Epidermal melanocyte (primary cell): ENCODE data around the gene KDF1.
"Not testable (repeated sequence)": the region's sequence is repeated elsewhere in the genome, so short reads cannot be mapped to it uniquely, and the experiment has no call there.

Experiments
- DNase-seq: peaks from one replicate; pipeline ENCODE4 v3.0.0; 2011; ENCODE audit warnings: low spot score; ENCODE audit not compliant: insufficient read length

Gene KDF1

DNA sequence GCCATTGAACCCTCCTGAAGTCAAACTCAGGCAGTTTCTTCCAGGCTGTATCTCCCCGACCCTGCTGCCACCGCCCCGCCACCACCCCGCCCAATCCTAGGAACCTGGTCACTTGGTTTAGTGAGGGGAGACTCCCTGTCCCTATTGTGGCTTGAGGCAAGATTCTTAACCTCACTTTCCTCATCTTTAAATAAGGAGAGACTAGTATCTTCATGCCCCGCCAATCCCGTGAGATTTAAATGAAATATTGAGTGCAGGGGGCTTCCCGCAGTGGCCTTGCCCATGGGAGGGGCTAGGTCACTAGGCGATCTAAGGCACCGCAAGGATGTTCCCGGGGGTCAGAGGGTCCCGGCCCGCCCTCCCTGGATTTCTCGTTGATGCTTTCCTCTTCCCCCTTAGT, 998 bp downstream of the KDF1 start:
- DNase-seq = no peak

DNA sequence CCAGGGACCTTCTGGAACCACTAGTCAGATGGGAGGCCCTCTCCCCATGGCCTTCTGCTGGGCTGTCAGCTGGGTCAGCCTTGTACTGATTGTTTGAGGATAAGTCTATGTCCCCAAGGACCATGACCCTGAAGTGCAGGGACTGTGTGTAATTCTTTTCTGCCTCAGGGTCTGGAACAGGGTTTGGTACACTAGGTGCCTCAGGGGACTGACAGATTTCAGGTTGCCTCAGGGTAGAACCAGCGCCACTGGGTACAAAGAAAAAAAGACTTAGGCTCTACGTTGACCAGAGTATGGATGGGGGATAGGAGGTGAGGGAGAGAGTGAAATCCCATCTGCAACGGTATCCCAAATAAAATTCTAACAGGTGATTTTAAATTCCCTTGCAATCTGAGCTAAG, 3.0 kb downstream of the KDF1 start:
- no peak for DNase-seq

DNA sequence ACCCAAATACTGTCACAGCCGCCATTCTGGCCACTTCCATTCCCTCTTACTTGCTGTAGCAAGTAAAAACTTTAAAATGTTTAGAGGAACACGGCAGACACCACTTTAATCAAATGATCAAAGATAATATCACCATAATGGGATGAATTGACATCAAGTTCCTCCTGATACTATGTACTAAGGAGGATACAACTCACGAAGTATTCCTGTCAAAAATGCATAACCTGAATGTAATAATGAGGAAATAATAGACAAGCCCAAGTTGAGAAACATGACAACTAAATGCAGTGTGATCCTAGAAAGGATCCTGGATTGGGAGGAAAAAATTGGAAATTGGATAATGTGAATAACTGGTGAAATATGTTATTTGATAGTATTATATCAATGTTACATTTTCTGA, 3.9 kb downstream of the KDF1 start:
- DNase-seq = no peak

DNA sequence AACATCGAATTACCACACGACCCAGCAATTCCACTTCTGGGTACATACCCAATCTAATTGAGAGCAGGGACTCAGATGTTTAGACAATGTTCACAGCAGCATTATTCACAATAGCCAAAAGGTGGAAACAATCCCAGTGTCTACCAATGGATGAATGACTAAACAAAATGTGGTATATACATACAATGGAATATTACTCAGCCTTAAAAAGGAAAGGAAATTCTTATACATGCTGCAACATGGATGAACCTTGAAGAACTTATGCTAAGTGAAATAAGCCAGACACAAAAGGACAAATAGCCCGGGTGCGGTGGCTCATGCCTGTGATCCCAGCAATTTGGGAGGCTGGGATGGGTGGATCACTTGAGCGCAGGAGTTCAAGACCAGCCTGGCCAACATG, 6.9 kb downstream of the KDF1 start:
- no peak for DNase-seq

DNA sequence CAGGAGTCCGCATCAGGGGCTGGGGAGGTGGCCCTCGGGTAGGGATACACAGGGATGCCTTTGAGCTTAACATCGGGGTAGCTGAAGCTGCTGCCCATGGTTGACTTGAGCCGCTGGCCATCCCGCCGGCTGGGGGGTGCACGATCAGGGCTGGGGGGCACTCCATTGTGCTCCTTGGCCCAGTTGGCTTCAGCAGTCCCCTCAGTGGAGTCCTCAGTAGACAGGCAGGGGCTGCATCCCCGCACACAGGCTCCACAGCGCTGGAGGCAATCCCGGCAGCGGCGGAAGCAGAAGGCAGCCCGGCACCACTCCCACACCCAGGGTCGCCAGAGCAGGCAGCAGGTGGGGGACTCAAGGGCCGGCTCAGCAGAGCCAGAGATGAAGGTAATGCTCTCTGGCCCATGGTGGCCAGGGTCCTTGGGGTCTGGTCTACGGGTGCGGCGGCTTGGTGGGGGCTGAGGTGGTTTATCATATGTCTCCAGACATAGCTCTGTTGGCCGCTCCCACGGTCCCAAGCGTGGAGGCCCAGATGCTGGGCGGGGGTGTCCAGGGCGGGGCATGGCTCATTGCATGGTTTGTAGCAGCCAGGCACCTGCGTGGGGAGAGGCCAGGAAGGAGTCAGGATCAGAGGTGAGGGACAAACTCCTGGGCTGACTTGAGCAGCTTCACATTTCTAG, 8.3 kb downstream of the KDF1 start:
- DNase-seq = no peak

DNA sequence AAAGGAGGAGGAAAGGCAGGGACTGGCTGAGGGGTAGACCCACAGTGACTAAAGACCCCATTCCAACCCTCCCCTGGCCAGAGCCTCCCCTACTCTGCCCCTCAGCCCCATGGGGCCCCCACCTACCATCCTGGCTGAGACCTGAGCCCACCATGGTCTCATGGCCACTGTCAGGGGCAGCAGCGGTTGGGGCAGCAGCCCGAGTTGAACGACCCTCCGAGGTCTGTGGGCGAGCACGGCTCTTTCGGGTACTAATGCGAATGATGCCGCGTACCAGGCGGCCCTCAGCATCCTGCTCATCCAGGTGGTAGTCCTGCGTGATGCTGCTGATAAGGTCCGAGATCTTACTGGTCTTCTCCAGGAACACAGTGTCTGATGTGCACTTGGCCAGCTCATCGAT, 9.1 kb downstream of the KDF1 start:
- DNase-seq = no peak

DNA sequence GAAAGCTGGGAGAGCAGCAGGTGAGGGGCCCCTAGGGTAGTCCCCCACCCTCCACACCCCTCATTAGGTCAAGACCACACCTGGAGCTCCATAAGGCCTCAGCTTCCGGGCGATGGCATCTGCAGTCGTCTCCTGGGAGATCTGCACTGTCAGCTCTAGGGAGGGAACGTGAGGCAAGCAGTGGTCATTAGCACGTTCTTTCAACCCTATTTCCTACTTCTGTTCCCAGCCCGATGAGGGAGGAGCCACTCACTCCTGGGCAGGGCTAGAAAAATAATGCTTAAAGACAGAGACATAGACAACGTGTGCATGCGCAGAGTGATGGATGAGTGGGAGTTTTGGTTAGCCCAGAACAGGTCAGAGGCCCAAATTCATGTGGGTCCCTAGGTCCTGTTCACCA, 9.7 kb downstream of the KDF1 start:
- no peak for DNase-seq

DNA sequence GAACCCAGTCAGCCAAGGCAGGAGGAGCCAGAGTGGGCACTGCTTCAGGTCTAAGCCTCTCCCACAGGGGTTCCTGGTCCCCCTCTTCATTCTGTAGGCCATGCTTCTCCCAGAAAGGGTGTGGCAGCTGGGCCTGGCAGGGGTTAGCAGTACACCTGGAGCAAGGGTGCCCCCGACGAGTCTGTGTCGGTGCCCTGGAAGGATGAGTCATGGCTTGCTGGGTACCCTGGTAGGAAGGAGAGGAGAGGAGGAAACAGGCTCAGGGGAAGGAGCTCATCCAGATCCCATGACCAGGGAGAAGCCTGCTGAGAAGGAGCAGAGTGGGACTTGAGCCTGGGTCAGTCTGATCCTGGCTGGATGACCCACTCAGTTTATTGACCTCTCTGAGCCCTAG, 10.3 kb downstream of the KDF1 start:
- no peak for DNase-seq

DNA sequence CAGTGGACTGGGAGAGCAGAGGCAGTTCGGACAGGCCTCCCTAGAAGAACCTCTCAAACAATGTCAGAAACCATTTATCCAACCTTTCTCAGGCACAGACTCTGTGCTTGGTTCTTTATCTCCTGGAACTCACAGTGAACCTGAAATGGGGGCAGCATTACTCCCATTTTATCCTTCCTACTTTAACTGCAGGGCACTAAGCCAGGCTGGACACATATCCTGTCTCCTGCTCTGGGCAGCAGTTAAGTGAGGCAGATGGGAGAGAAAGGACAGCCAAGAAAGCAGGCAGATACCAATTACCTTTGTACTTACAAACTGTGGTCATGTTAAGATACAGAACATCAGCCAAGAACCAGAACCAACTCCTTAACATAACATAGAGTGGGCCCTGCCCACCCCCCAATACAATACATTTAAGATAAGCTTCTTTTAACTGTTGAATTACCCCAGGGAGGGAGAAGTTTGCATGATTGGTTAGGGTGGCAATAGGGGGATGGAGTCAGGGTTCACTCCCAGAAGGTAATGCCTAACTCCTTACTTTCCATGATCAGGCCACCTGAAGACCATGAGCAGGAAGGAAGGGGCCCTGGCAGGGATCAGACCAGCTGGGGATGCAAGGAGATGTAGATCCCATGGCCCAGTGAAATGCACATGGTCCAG, 10.9 kb downstream of the KDF1 start:
- DNase-seq = no peak

DNA sequence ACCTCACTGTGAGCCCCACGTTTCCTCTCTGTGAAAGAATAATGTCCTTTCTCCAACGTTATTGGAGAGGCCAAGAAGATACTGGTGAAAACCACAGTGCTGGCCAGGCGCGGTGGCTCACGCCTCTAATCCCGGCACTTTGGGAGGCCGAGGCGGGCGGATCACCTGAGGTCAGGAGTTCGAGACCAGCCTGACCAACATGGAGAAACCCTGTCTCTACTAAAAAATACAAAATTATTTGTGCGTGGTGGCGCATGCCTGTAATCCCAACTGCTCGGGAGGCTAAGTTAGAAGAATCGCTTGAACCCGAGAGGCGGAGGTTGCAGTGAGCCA, 11.6 kb downstream of the KDF1 start:
- not testable (repeated sequence) for DNase-seq

DNA sequence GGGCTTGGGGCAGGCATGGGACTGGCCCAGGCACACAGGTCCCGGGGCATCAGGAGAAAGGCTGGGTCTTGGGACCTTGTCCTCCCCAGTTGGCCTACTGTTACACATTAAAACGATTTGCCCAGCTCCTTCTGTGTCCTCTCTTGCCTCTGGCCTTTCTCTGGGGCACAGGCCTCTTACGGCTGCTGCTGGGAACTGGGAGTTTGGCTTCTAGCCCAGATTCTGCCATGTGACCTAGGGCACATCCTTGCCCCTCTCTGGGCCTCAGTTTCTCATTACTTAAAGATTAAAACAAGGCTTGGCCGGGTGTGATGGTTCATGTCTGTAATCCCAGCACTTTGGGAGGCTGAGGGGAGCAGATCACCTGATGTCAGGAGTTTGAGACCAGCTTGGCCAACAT, 14.0 kb downstream of the KDF1 start:
- no peak for DNase-seq

DNA sequence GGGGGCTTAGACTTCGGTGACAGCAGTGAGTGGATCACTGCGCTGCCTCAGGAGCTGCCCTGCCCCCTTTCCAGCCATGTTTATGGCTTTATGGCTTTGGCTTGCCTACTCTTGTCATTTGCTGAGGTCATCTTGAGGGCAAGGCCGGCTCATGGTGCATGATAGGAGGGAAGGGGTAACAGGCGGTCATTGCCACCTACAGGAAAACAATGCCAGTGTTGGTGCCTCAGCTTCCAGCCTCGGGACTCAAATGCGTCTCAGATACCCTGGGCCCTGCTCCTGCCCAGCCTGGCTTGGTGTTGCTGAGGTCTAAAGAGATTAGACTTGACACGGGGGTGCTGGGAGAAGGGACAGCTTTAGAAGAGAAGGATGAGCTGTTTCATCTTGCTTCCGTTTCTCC, 14.5 kb downstream of the KDF1 start:
- DNase-seq = no peak

DNA sequence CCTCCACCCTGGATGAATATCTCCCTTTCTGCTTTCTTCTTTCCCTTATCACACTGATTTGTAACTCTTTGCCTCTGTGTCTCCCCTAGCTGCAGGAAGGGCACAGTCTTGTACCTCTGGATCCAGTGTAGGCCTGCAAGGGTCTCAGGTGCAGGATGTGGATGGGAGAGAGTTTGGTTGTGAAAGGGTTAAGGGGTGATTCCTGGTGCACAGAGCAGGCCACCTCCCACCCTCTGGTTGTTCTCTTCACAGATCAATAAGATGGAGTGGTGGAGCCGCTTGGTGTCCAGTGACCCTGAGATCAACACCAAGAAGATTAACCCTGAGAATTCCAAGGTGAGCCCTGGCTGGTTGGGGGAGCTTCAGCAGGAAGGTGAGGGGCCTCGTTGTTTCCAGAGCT, 15.1 kb downstream of the KDF1 start:
- no peak for DNase-seq

DNA sequence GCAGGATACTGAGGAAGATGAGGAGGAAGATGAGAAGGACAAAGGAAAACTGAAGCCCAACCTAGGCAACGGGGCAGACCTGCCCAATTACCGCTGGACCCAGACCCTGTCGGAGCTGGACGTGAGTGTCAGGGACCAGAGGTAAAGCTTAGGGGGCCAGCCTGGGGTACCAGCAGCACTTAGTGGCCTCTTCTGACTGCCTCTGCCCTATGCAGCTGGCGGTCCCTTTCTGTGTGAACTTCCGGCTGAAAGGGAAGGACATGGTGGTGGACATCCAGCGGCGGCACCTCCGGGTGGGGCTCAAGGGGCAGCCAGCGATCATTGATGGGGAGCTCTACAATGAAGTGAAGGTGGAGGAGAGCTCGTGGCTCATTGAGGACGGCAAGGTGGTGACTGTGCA, 17.6 kb downstream of the KDF1 start:
- DNase-seq = no peak

DNA sequence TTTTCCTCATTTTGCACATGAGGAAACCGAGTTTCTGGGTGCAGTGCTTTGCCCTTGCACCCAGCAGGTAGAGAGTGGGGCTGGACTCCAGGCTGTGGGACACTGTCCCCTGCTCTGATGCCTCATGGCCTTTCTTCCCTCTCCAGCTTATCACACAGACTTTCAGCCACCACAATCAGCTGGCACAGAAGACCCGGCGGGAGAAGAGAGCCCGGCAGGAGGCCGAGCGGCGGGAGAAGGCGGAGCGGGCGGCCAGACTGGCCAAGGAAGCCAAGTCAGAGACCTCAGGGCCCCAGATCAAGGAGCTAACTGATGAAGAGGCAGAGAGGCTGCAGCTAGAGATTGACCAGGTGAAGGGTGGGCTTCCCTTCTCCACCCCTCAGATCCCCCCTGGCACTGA, 19.0 kb downstream of the KDF1 start:
- DNase-seq = no peak

DNA sequence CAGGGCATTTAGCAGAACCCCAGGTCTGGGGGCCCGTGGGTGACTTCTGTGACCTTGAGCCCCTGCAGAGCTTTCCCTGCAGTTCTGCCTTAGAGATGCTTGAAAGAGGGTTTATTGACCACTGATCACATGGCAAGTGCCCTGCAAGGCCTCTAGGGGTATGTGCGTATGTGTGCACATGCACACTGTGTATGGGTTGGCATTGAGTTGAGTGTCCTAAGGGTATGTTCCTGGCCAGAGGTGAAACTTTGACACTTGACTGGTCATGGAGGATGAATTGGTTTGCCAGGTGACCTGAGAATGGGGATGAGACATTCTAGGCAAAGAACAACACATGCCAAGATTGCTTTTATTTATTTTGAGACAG, 21.6 kb downstream of the KDF1 start:
- DNase-seq = no peak

DNA sequence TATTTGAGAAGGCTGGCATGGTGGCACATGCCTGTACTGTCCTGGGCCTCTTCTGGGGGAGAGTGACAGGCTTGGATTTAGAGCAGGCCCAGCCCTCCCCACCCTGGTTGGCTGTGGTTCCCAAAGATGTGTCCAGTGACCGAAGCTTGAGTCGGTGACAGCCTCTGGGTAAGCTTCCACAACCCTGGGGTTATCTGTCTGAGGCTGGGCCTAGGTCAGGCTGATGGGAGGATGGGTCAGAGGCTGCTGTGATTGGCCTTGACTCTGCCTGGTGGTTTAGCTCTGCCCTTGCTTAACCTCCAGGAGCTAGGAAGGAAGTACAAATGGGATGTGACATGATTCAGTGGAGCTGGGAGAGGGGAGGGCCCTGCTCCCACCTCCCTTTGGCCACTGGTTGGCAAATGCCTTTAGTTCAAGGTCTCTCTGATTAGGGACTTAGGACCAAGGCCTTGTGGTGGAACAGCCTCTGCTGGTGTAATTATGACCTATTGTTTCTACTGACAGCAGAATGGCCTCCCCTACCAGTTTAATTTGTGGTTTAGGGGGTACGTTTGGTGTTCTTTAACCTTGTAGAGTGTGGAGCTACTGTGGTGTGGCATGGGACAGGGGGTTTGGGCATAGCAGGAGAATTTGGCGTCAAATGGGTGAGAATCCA, 22.1 kb downstream of the KDF1 start:
- DNase-seq = no peak

DNA sequence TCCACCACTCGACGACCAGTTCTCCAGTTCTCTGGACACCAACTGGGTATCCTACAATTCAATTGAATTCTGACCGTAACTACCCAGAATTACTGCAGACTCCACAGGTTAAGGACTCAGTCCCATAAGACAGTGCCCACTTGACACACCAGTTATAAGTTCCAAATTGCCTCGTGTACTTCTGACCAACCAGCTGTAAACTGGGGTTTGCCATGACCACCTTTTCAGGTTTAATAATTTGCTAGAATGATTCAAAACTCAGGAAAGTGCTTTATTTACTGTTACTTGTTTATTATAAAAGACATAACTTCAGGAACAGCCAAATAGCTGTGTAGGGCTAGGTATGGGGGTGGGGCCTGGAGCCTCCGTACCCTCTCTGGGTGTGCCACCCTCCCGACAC, 23.4 kb downstream of the KDF1 start:
- no peak for DNase-seq

DNA sequence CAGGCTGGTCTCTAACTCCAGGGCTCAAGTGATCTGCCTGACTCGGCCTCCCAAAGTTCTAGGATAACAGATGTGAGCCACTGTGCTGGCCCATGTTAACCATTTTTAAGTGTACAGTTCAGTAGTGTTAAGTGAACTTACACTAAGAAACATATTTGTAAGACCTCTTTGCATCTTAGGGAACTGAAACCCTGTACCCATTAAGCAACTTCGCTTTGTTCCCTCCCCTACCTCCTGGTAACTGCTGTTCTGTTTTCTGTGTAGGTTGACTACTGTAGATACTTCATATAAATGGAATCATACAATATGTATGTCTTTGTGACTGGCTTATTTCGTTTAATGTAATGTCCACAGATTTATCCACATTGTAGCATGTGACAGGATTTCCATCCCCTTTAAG, 27.7 kb downstream of the KDF1 start:
- DNase-seq = no peak

DNA sequence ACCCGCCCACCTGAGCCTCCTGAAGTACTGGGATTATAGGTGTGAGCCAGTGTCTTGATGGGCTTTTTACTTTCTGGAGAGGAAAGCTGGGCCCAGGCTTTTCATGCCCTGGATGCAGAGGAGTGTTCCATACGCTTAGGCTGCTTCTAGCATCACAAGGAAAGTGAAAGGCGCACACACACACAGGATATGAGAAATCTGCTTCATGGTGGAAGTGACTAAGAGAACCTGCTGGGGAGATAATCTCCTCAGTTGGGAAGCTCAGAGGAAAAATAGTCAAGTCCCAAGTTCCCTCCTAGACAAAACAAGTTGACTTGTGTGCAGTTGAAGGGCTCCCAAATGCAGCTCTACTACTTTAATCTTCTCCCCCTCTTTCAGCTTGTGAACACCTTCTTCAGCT, 36.6 kb downstream of the KDF1 start:
- DNase-seq = no peak

DNA sequence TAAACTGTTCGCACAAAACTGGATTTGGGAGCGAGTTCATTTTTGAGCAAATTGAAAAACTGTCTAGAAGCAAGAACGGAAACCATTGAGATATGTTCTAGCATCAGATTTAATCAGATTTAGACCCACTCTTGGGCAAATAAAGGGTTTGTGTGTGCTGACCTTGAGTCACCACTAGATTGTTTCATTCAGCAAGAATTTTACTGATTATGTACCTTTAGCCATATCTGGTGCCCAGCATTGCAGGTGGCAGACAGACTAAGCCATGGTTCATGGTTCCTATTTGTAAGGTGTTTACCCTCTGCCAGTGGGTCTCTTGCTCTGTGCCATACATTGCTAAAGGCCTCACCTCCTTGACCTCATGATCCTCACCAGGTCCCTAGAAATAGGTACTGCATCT, 37.4 kb downstream of the KDF1 start:
- DNase-seq = no peak

DNA sequence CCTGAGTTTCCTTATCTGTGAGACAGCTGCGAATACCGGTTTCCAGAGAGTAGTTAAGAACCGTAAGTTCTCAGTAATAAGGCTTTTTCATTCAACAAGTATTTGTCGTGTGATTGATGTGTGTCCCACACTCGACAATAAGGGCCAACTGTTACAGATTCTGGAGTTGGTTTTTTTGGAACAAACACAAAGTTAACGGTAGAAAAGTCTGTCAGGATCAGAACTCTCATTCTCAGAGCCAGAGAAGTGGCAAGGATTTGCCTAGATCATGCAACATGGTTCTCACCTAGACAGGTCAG, 37.9 kb downstream of the KDF1 start:
- no peak for DNase-seq
